WTC11 (cell line): ENCODE results near the gene LENG1.

ENCODE experiments used
- ATF1 ChIP-seq: sonication (generic); formaldehyde crosslinking; IDR thresholded peaks from 2 replicates; pipeline ENCODE4 v1.8.1; 2023; ENCODE audit warnings: mild to moderate bottlenecking, moderate library complexity, missing genetic modification reagents
- EMX1 ChIP-seq: fragments of 250-450 bp; sonication (Bioruptor Pico); IDR thresholded peaks from 2 replicates; pipeline ENCODE4 v1.8.0; 2021; ENCODE audit warnings: mild to moderate bottlenecking
- NR2C2 ChIP-seq: sonication (generic); formaldehyde crosslinking; IDR thresholded peaks from 2 replicates; pipeline ENCODE4 v1.8.0; 2022; ENCODE audit warnings: mild to moderate bottlenecking, missing genetic modification reagents
- OVOL2 ChIP-seq: fragments of 250-450 bp; sonication (Bioruptor Pico); IDR thresholded peaks from 2 replicates; pipeline ENCODE4 v1.9.0; 2021; ENCODE audit warnings: mild to moderate bottlenecking, borderline replicate concordance
- RORB ChIP-seq: fragments of 250-450 bp; sonication (Bioruptor Pico); IDR thresholded peaks from 2 replicates; pipeline ENCODE4 v1.9.0; 2021; ENCODE audit warnings: mild to moderate bottlenecking
- SMAD3 ChIP-seq: sonication (generic); formaldehyde crosslinking; IDR thresholded peaks from 2 replicates; pipeline ENCODE4 v1.8.0; 2022; ENCODE audit warnings: missing genetic modification reagents, mild to moderate bottlenecking, borderline replicate concordance
- SP1 ChIP-seq: sonication (generic); formaldehyde crosslinking; conservative IDR thresholded peaks from 2 replicates; pipeline ENCODE4 v1.8.1; 2022; ENCODE audit warnings: missing genetic modification reagents
- ZNF671 ChIP-seq: fragments of 250-450 bp; sonication (Bioruptor Pico); IDR thresholded peaks from 2 replicates; pipeline ENCODE4 v1.8.0; 2021; ENCODE audit warnings: mild to moderate bottlenecking
- TF ChIP-seq, protein P1 (sequence below): fragments of 200-600 bp; IDR thresholded peaks from 2 replicates; pipeline ENCODE4 v1.8.0; 2022; ENCODE audit warnings: antibody characterized with exemption
- TF ChIP-seq, protein P2 (sequence below): sonication (generic); formaldehyde crosslinking; IDR thresholded peaks from 2 replicates; pipeline ENCODE4 v1.8.0; 2022; ENCODE audit warnings: mild to moderate bottlenecking, missing genetic modification reagents
- TF ChIP-seq, protein P3 (sequence below): sonication (generic); formaldehyde crosslinking; IDR thresholded peaks from 2 replicates; pipeline ENCODE4 v1.8.1; 2023; ENCODE audit warnings: mild to moderate bottlenecking, missing genetic modification reagents, moderate library complexity
- TF ChIP-seq, protein P4 (sequence below): sonication (generic); formaldehyde crosslinking; IDR thresholded peaks from 2 replicates; pipeline ENCODE4 v1.8.0; 2022; ENCODE audit warnings: mild to moderate bottlenecking, missing genetic modification reagents
- TF ChIP-seq, protein P5 (sequence below): sonication (generic); formaldehyde crosslinking; IDR thresholded peaks from 2 replicates; pipeline ENCODE4 v1.8.0; 2022; ENCODE audit warnings: mild to moderate bottlenecking, missing genetic modification reagents
- TF ChIP-seq, protein P6 (sequence below): sonication (generic); formaldehyde crosslinking; IDR thresholded peaks from 2 replicates; pipeline ENCODE4 v1.8.0; 2023; ENCODE audit warnings: missing genetic modification reagents, mild to moderate bottlenecking, borderline replicate concordance

DNA sequence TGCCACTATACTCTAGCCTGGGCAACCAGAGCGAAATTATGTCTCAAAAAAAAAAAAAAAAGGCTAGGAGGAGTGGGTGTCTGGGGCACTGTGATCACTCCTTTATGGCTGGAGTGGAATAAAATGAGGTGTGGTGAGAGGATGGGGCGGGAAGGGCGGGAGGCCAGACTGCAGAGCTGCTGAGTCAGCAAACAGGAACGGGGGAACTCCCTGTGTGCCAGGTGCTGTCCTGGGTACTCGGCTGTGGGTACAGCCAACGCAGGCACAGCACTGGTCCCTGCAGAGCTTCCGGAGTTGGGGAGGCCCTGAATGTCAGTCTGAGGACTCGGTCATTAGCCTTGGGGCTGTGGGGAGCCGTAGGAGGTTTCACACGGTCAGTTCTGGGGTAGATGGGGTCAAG lies 38.3 kb downstream of the LENG1 start:
- TF ChIP-seq, protein P1, sequence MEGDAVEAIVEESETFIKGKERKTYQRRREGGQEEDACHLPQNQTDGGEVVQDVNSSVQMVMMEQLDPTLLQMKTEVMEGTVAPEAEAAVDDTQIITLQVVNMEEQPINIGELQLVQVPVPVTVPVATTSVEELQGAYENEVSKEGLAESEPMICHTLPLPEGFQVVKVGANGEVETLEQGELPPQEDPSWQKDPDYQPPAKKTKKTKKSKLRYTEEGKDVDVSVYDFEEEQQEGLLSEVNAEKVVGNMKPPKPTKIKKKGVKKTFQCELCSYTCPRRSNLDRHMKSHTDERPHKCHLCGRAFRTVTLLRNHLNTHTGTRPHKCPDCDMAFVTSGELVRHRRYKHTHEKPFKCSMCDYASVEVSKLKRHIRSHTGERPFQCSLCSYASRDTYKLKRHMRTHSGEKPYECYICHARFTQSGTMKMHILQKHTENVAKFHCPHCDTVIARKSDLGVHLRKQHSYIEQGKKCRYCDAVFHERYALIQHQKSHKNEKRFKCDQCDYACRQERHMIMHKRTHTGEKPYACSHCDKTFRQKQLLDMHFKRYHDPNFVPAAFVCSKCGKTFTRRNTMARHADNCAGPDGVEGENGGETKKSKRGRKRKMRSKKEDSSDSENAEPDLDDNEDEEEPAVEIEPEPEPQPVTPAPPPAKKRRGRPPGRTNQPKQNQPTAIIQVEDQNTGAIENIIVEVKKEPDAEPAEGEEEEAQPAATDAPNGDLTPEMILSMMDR: no peak
- TF ChIP-seq, protein P2, sequence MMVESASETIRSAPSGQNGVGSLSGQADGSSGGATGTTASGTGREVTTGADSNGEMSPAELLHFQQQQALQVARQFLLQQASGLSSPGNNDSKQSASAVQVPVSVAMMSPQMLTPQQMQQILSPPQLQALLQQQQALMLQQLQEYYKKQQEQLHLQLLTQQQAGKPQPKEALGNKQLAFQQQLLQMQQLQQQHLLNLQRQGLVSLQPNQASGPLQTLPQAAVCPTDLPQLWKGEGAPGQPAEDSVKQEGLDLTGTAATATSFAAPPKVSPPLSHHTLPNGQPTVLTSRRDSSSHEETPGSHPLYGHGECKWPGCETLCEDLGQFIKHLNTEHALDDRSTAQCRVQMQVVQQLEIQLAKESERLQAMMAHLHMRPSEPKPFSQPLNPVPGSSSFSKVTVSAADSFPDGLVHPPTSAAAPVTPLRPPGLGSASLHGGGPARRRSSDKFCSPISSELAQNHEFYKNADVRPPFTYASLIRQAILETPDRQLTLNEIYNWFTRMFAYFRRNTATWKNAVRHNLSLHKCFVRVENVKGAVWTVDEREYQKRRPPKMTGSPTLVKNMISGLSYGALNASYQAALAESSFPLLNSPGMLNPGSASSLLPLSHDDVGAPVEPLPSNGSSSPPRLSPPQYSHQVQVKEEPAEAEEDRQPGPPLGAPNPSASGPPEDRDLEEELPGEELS: no peak
- TF ChIP-seq NR2C2 (CRISPR knock-in tag): no peak
- TF ChIP-seq OVOL2 (CRISPR knock-in tag): no peak
- TF ChIP-seq ZNF671: no peak
- TF ChIP-seq SMAD3 (CRISPR knock-in tag): no peak
- TF ChIP-seq EMX1: no peak
- TF ChIP-seq, protein P3, sequence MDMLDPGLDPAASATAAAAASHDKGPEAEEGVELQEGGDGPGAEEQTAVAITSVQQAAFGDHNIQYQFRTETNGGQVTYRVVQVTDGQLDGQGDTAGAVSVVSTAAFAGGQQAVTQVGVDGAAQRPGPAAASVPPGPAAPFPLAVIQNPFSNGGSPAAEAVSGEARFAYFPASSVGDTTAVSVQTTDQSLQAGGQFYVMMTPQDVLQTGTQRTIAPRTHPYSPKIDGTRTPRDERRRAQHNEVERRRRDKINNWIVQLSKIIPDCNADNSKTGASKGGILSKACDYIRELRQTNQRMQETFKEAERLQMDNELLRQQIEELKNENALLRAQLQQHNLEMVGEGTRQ (CRISPR knock-in tag): no peak
- no peak for TF ChIP-seq ATF1
- no peak for TF ChIP-seq SP1 (CRISPR knock-in tag)
- TF ChIP-seq, protein P4, sequence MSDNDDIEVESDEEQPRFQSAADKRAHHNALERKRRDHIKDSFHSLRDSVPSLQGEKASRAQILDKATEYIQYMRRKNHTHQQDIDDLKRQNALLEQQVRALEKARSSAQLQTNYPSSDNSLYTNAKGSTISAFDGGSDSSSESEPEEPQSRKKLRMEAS (CRISPR knock-in tag): no peak
- TF ChIP-seq, protein P5, sequence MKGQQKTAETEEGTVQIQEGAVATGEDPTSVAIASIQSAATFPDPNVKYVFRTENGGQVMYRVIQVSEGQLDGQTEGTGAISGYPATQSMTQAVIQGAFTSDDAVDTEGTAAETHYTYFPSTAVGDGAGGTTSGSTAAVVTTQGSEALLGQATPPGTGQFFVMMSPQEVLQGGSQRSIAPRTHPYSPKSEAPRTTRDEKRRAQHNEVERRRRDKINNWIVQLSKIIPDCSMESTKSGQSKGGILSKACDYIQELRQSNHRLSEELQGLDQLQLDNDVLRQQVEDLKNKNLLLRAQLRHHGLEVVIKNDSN (CRISPR knock-in tag): no peak
- TF ChIP-seq, protein P6, sequence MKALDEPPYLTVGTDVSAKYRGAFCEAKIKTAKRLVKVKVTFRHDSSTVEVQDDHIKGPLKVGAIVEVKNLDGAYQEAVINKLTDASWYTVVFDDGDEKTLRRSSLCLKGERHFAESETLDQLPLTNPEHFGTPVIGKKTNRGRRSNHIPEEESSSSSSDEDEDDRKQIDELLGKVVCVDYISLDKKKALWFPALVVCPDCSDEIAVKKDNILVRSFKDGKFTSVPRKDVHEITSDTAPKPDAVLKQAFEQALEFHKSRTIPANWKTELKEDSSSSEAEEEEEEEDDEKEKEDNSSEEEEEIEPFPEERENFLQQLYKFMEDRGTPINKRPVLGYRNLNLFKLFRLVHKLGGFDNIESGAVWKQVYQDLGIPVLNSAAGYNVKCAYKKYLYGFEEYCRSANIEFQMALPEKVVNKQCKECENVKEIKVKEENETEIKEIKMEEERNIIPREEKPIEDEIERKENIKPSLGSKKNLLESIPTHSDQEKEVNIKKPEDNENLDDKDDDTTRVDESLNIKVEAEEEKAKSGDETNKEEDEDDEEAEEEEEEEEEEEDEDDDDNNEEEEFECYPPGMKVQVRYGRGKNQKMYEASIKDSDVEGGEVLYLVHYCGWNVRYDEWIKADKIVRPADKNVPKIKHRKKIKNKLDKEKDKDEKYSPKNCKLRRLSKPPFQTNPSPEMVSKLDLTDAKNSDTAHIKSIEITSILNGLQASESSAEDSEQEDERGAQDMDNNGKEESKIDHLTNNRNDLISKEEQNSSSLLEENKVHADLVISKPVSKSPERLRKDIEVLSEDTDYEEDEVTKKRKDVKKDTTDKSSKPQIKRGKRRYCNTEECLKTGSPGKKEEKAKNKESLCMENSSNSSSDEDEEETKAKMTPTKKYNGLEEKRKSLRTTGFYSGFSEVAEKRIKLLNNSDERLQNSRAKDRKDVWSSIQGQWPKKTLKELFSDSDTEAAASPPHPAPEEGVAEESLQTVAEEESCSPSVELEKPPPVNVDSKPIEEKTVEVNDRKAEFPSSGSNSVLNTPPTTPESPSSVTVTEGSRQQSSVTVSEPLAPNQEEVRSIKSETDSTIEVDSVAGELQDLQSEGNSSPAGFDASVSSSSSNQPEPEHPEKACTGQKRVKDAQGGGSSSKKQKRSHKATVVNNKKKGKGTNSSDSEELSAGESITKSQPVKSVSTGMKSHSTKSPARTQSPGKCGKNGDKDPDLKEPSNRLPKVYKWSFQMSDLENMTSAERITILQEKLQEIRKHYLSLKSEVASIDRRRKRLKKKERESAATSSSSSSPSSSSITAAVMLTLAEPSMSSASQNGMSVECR (CRISPR knock-in tag): no peak
- TF ChIP-seq RORB (CRISPR knock-in tag): no peak
